ENCODE measurements around the gene VAV1. TPM values are rescaled to one million over a fixed set of nuclear protein-coding genes. Genes with fewer than 3 reads are reported as not detected.

The VAV1 gene
- total and polyA plus RNA-seq, 10 of the 15 experiments (the other 5 are each of a cell fraction or from before 2014, with no cell fraction given) = 1.6 to 76.8 (median 40.7) TPM

GRCh38 chr19:6778386-6778785, 5.9 kb downstream of the VAV1 start:
- DNase-seq (ENCODE audit: low read depth, low spot score) (no peak), FAIRE-seq (no peak), ATAC-seq (peak; percentile 52)
- H3K79me2 ChIP-seq (ENCODE audit: control insufficient read depth, insufficient read depth, low read length) = peaks cover 80% of the 10 kb centered on the region
- peaks cover 24% of the 10 kb centered on the region for H3K4me1 ChIP-seq (ENCODE audit: control insufficient read depth, insufficient read depth, low read length)
- SMC1A ChIA-PET (ENCODE audit: uncharacterized antibody, unreplicated experiment) = interaction anchor here (1.1 to 2.6 kb wide), 5 partner anchors 13 to 35 kb away, joined by 3 to 18 read pairs (median 5); no protein-coding TSS in a partner anchor
- no peaks in the 10 kb centered on the region for H4K20me1 ChIP-seq (ENCODE audit: control insufficient read depth, insufficient read depth)
- 31% methylated on average over 4 of the region's 4 CpGs for WGBS (ENCODE audit: insufficient coverage, insufficient replicate concordance, low lambda C conversion rate, missing lambda C conversion rate)
- BruUV-seq (replicated peaks) = no TSS peak
- H3K36me3 ChIP-seq (ENCODE audit: control insufficient read depth in 2 of 2, insufficient read depth in 2 of 2, low read length in 1 of 2) = peaks cover 2 to 8% of the 10 kb centered on the region in 2 experiments
- peak overlapping the region; percentile 61; the same call in 1 of the 2 replicates for H3K27ac ChIP-seq (ENCODE audit: control insufficient read depth, insufficient read depth)
- in situ Hi-C loops (cut with MboI) (no loop called here), intact Hi-C loops (cut with micrococcal nuclease; ENCODE audit: unreplicated experiment) (no loop called here)
- H3K27me3 ChIP-seq (replicated peaks in 1 of 2; ENCODE audit: control insufficient read depth in 2 of 2, insufficient read depth in 2 of 2, low read length in 1 of 2) = no peaks in the 10 kb centered on the region
- H3K4me2 ChIP-seq (ENCODE audit: control insufficient read depth, insufficient read depth) = peak overlapping the region; percentile 71
- peak overlapping the region; percentile 29; the same call in 1 of the 2 replicates for H3K4me3 ChIP-seq
- no peak overlapping the region for H2AFZ ChIP-seq (ENCODE audit: control insufficient read depth, low read depth, low read length)
- no peak overlapping the region for H3K9ac ChIP-seq (ENCODE audit: control insufficient read depth, insufficient read depth, low read length)
- no peaks in the 10 kb centered on the region; the same call in 2 of the 3 replicates for H3K9me3 ChIP-seq (replicated peaks; ENCODE audit: control insufficient read depth, insufficient read depth, low read length)
- RAD21 ChIA-PET (ENCODE audit: unreplicated experiment) = interaction anchor here (0.7 to 1.5 kb wide), 3 partner anchors 22 to 748 kb away, joined by 3 to 11 read pairs (median 3); no protein-coding TSS in a partner anchor
- POLR2A ChIA-PET = interaction anchor here (2.1 kb wide), 1 partner anchor 22 kb away, joined by 10 read pairs; no protein-coding TSS in a partner anchor
- CTCF ChIA-PET = interaction anchor here (0.5 to 1.8 kb wide), 7 partner anchors 9 to 1151 kb away, joined by 3 to 7 read pairs (median 3); no protein-coding TSS in a partner anchor
- TF ChIP-seq IKZF1 (conservative IDR thresholded peaks at IDR 0.05) = peak; percentile 28; the same call in 1 of the 2 replicates
- no peak for TF ChIP-seq CREB1 (IDR thresholded peaks at IDR 0.05; ENCODE audit: low read depth)
- TF ChIP-seq ATF7 (IDR thresholded peaks at IDR 0.05; ENCODE audit: low read depth) = no peak
- no peak for TF ChIP-seq NBN (IDR thresholded peaks at IDR 0.05)
- no peak for TF ChIP-seq HCFC1 (IDR thresholded peaks at IDR 0.05; ENCODE audit: low read length)
- TF ChIP-seq, protein P1, sequence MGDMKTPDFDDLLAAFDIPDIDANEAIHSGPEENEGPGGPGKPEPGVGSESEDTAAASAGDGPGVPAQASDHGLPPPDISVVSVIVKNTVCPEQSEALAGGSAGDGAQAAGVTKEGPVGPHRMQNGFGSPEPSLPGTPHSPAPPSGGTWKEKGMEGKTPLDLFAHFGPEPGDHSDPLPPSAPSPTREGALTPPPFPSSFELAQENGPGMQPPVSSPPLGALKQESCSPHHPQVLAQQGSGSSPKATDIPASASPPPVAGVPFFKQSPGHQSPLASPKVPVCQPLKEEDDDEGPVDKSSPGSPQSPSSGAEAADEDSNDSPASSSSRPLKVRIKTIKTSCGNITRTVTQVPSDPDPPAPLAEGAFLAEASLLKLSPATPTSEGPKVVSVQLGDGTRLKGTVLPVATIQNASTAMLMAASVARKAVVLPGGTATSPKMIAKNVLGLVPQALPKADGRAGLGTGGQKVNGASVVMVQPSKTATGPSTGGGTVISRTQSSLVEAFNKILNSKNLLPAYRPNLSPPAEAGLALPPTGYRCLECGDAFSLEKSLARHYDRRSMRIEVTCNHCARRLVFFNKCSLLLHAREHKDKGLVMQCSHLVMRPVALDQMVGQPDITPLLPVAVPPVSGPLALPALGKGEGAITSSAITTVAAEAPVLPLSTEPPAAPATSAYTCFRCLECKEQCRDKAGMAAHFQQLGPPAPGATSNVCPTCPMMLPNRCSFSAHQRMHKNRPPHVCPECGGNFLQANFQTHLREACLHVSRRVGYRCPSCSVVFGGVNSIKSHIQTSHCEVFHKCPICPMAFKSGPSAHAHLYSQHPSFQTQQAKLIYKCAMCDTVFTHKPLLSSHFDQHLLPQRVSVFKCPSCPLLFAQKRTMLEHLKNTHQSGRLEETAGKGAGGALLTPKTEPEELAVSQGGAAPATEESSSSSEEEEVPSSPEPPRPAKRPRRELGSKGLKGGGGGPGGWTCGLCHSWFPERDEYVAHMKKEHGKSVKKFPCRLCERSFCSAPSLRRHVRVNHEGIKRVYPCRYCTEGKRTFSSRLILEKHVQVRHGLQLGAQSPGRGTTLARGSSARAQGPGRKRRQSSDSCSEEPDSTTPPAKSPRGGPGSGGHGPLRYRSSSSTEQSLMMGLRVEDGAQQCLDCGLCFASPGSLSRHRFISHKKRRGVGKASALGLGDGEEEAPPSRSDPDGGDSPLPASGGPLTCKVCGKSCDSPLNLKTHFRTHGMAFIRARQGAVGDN (IDR thresholded peaks at IDR 0.05) = no peak
- no peak for TF ChIP-seq MEF2A (IDR thresholded peaks at IDR 0.05; ENCODE audit: insufficient read depth, low read depth, low read length)
- no peak for TF ChIP-seq RELB (IDR thresholded peaks at IDR 0.05; ENCODE audit: low read depth)
- TF ChIP-seq, protein P2, sequence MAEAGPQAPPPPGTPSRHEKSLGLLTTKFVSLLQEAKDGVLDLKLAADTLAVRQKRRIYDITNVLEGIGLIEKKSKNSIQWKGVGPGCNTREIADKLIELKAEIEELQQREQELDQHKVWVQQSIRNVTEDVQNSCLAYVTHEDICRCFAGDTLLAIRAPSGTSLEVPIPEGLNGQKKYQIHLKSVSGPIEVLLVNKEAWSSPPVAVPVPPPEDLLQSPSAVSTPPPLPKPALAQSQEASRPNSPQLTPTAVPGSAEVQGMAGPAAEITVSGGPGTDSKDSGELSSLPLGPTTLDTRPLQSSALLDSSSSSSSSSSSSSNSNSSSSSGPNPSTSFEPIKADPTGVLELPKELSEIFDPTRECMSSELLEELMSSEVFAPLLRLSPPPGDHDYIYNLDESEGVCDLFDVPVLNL (IDR thresholded peaks at IDR 0.05; ENCODE audit: low read depth, low read length) = no peak
- TF ChIP-seq SPI1 (IDR thresholded peaks at IDR 0.05; ENCODE audit: borderline replicate concordance, insufficient read depth, low read depth, low read length) = no peak
- TF ChIP-seq FOS (IDR thresholded peaks at IDR 0.05; ENCODE audit: borderline replicate concordance, extremely low read depth, insufficient read length) = no peak
- TF ChIP-seq ZNF384 (IDR thresholded peaks at IDR 0.05; ENCODE audit: borderline replicate concordance, low read depth, low read length) = no peak
- TF ChIP-seq POU2F2 (IDR thresholded peaks at IDR 0.05; ENCODE audit: borderline replicate concordance, low read depth, low read length) = no peak
- TF ChIP-seq CHD2 (IDR thresholded peaks at IDR 0.05; ENCODE audit: borderline replicate concordance, low read depth, low read length) = no peak
- TF ChIP-seq SUZ12 (IDR thresholded peaks at IDR 0.05; ENCODE audit: unreplicated experiment) = no peak
- TF ChIP-seq RUNX3 (IDR thresholded peaks at IDR 0.05; ENCODE audit: low read length) = 0 out of 2 replicates have a peak, but pooled peaks have one; percentile 7

All from GM12878 (cell line).